Astrocyte (in vitro differentiated cells and primary cell): ENCODE results near the gene GAPVD1. TPM values are rescaled to one million over a fixed set of nuclear protein-coding genes. Genes with fewer than 3 reads are reported as not detected.

ENCODE experiments used
- DNase-seq: peaks from one replicate; pipeline ENCODE4 v3.0.0-alpha.2; 2010; ENCODE audit warnings: low read depth
- FAIRE-seq: peaks from 2 replicates; lab custom pipeline; 2011; peaks lifted over from hg19 to GRCh38; lab: Jason Lieb, UNC
- H2AFZ ChIP-seq: 2 replicates; pipeline ENCODE4 v1.6.0; 2012; ENCODE audit warnings: low read depth, low read length, inconsistent platforms
- H3K27ac ChIP-seq: 2 replicates; pipeline ENCODE4 v1.5.1; 2011; ENCODE audit warnings: low read depth, low read length, inconsistent platforms
- H3K27me3 ChIP-seq: 2 replicates; pipeline ENCODE4 v1.6.0; 2011; ENCODE audit warnings: low read length, inconsistent platforms; ENCODE audit not compliant: insufficient read depth
- H3K36me3 ChIP-seq: 2 replicates; pipeline ENCODE4 v1.5.1; 2011; ENCODE audit warnings: low read length, inconsistent platforms; ENCODE audit not compliant: insufficient read depth
- H3K4me1 ChIP-seq: 2 replicates; pipeline ENCODE4 v1.5.1; 2011; ENCODE audit warnings: low read length, inconsistent platforms; ENCODE audit not compliant: insufficient read depth
- H3K4me2 ChIP-seq: 2 replicates; pipeline ENCODE4 v1.6.0; 2012; ENCODE audit warnings: low read length, inconsistent platforms
- H3K4me3 ChIP-seq: 2 replicates; pipeline ENCODE4 v1.5.1; 2011; ENCODE audit warnings: low read depth, mild to moderate bottlenecking, low read length, inconsistent platforms; ENCODE audit not compliant: insufficient read depth
- H3K79me2 ChIP-seq: 2 replicates; pipeline ENCODE4 v1.6.0; 2012; ENCODE audit warnings: mild to moderate bottlenecking, low read length, inconsistent platforms; ENCODE audit not compliant: insufficient read depth
- H3K9ac ChIP-seq: 2 replicates; pipeline ENCODE4 v1.6.0; 2012; ENCODE audit warnings: mild to moderate bottlenecking, low read length, inconsistent platforms
- H3K9me3 ChIP-seq: 2 replicates; pipeline ENCODE4 v1.5.1; 2012; ENCODE audit warnings: low read depth, mild to moderate bottlenecking, low read length, inconsistent platforms; ENCODE audit not compliant: insufficient read depth
- H4K20me1 ChIP-seq: 2 replicates; pipeline ENCODE4 v1.6.0; 2012; ENCODE audit warnings: low read length, inconsistent platforms; ENCODE audit not compliant: insufficient read depth
- H3K27ac Mint-ChIP-seq: one replicate; pipeline ENCODE4 v1.8.0; 2021; ENCODE audit warnings: mild to moderate bottlenecking, mixed read lengths; ENCODE audit not compliant: unreplicated experiment
- H3K27me3 Mint-ChIP-seq: one replicate; pipeline ENCODE4 v1.8.0; 2021; ENCODE audit warnings: low read depth, mixed read lengths; ENCODE audit not compliant: unreplicated experiment
- H3K36me3 Mint-ChIP-seq: one replicate; pipeline ENCODE4 v1.8.0; 2021; ENCODE audit warnings: low read depth, mixed read lengths; ENCODE audit not compliant: unreplicated experiment
- H3K4me1 Mint-ChIP-seq: one replicate; pipeline ENCODE4 v1.8.0; 2021; ENCODE audit warnings: low read depth, mixed read lengths; ENCODE audit not compliant: unreplicated experiment
- H3K4me3 Mint-ChIP-seq: one replicate; pipeline ENCODE4 v1.8.0; 2021; ENCODE audit warnings: mild to moderate bottlenecking, moderate library complexity, mixed read lengths; ENCODE audit not compliant: unreplicated experiment
- H3K9me3 Mint-ChIP-seq: one replicate; pipeline ENCODE4 v1.8.0; 2021; ENCODE audit warnings: mild to moderate bottlenecking, mixed read lengths; ENCODE audit not compliant: unreplicated experiment
- CTCF ChIP-seq: IDR thresholded peaks from 2 replicates; pipeline ENCODE4 v1.5.1; 2011; ENCODE audit warnings: low read depth, mild to moderate bottlenecking, inconsistent platforms, low read length, moderate library complexity; ENCODE audit not compliant: insufficient read depth
- EZH2 ChIP-seq: IDR thresholded peaks from 2 replicates; pipeline ENCODE4 v1.6.1; 2012; ENCODE audit warnings: mild to moderate bottlenecking, low read length, inconsistent platforms; ENCODE audit not compliant: insufficient read depth
- total RNA-seq: library from RNA; stranded (reverse); gene quantifications from 2 replicates; pipeline ENCODE4 v1.2.1, GENCODE V29; 2021

GAPVD1 gene
- total RNA-seq, 1 donor from 2014 or later: 54.4 TPM

- H4K20me1 ChIP-seq: peaks cover 59% of the 10 kb centered on the region
- peaks cover 95% of the 10 kb centered on the region for H3K79me2 ChIP-seq
- no peak for TF ChIP-seq CTCF
- TF ChIP-seq EZH2: no peak
- H3K27ac ChIP-seq: no peak overlapping the region
- no peak overlapping the region for H3K9ac ChIP-seq
- Mint-ChIP-seq H3K36me3 (no peaks in the 10 kb centered on the region), H3K4me3 (no peak overlapping the region), H3K27ac (no peak overlapping the region), H3K9me3 (no peaks in the 10 kb centered on the region), H3K27me3 (no peaks in the 10 kb centered on the region), H3K4me1 (peaks cover 5% of the 10 kb centered on the region)
- H3K4me1 ChIP-seq: no peaks in the 10 kb centered on the region
- FAIRE-seq (no peak), DNase-seq (no peak)
- H3K4me3 ChIP-seq: no peak overlapping the region
- H3K27me3 ChIP-seq: no peaks in the 10 kb centered on the region
- H3K9me3 ChIP-seq: no peaks in the 10 kb centered on the region
- no peaks in the 10 kb centered on the region for H3K36me3 ChIP-seq
- H2AFZ ChIP-seq: no peak overlapping the region
- no peak overlapping the region for H3K4me2 ChIP-seq
Measured at GRCh38 chr9:125276771-125277170, 15.1 kb downstream of the GAPVD1 start.

GRCh38 chr9:125277411-125277810, 15.8 kb downstream of the GAPVD1 start:
- Mint-ChIP-seq H3K27ac (no peak overlapping the region), H3K4me3 (no peak overlapping the region), H3K27me3 (no peaks in the 10 kb centered on the region), H3K4me1 (peaks cover 5% of the 10 kb centered on the region), H3K9me3 (no peaks in the 10 kb centered on the region), H3K36me3 (no peaks in the 10 kb centered on the region)
- Histone ChIP-seq H3K36me3 (no peaks in the 10 kb centered on the region), H3K9ac (no peak overlapping the region), H3K4me3 (no peak overlapping the region), H3K4me2 (no peak overlapping the region), H3K4me1 (no peaks in the 10 kb centered on the region), H3K27me3 (no peaks in the 10 kb centered on the region), H4K20me1 (peaks cover 59% of the 10 kb centered on the region), H3K79me2 (peaks cover 95% of the 10 kb centered on the region), H3K27ac (no peak overlapping the region), H2AFZ (no peak overlapping the region), H3K9me3 (no peaks in the 10 kb centered on the region)
- DNase-seq: no peak
- TF ChIP-seq EZH2 (no peak), CTCF (no peak)
- FAIRE-seq: no peak

DNA sequence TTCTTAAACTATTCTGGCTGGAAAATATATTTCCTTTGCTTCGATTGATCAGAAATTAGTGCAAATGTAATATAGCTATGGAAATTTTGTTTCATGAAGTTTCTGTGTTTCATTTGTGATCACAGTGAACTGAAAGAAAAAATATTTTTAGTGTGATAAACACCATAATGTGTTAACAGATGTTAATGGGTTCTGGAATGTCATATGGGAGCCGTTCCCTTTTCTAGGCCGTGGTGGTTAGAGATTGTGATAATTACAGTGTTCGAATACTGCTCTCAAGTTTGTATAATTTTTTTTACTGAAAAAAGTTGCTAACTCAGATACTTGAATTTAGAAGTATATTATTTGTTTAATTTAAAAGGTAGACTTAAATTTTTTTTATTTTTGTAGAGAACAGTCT, 19.3 kb downstream of the GAPVD1 start:
- H3K36me3 ChIP-seq: no peaks in the 10 kb centered on the region
- no peaks in the 10 kb centered on the region for H3K9me3 ChIP-seq
- no peak overlapping the region for H3K4me2 ChIP-seq
- H3K79me2 ChIP-seq: peaks cover 92% of the 10 kb centered on the region
- no peak overlapping the region for H3K27ac ChIP-seq
- H3K27ac Mint-ChIP-seq: no peak overlapping the region
- TF ChIP-seq CTCF (no peak), EZH2 (no peak)
- H3K9me3 Mint-ChIP-seq: no peaks in the 10 kb centered on the region
- H3K27me3 Mint-ChIP-seq: no peaks in the 10 kb centered on the region
- H3K4me1 Mint-ChIP-seq: no peaks in the 10 kb centered on the region
- no peaks in the 10 kb centered on the region for H3K27me3 ChIP-seq
- H3K36me3 Mint-ChIP-seq: no peaks in the 10 kb centered on the region
- no peaks in the 10 kb centered on the region for H3K4me1 ChIP-seq
- FAIRE-seq (no peak), DNase-seq (no peak)
- peaks cover 70% of the 10 kb centered on the region for H4K20me1 ChIP-seq
- H3K9ac ChIP-seq: no peak overlapping the region
- H3K4me3 Mint-ChIP-seq: no peak overlapping the region
- H3K4me3 ChIP-seq: no peak overlapping the region
- no peak overlapping the region for H2AFZ ChIP-seq
